Dendritic cell treated with granulocyte-macrophage colony-stimulating factor and Interleukin-4, amounts not matched to agents 40 ng/mL and 50 ng/mL, for 4 days (primary cell): ENCODE results near the gene SLC25A29.

Experiments used
- H3K27ac Mint-ChIP-seq: one replicate; pipeline ENCODE4 v1.8.0; 2022; ENCODE audit warnings: mild to moderate bottlenecking, mixed read lengths
- H3K27me3 Mint-ChIP-seq: one replicate; pipeline ENCODE4 v1.8.0; 2022; ENCODE audit warnings: mild to moderate bottlenecking, mixed read lengths
- H3K36me3 Mint-ChIP-seq: one replicate; pipeline ENCODE4 v1.8.0; 2022; ENCODE audit warnings: low read depth, mixed read lengths
- H3K4me1 Mint-ChIP-seq: one replicate; pipeline ENCODE4 v1.8.0; 2022; ENCODE audit warnings: low read depth, mixed read lengths
- H3K4me3 Mint-ChIP-seq: one replicate; pipeline ENCODE4 v1.8.0; 2022; ENCODE audit warnings: mild to moderate bottlenecking, moderate library complexity, mixed read lengths
- H3K9me3 Mint-ChIP-seq: one replicate; pipeline ENCODE4 v1.8.0; 2022; ENCODE audit warnings: mixed read lengths
- intact Hi-C: fragments of 100-400 bp; cut with micrococcal nuclease; formaldehyde crosslinking; loops from one replicate; pipeline ENCODE4 v1.15.0; 2022

SLC25A29 gene

DNA sequence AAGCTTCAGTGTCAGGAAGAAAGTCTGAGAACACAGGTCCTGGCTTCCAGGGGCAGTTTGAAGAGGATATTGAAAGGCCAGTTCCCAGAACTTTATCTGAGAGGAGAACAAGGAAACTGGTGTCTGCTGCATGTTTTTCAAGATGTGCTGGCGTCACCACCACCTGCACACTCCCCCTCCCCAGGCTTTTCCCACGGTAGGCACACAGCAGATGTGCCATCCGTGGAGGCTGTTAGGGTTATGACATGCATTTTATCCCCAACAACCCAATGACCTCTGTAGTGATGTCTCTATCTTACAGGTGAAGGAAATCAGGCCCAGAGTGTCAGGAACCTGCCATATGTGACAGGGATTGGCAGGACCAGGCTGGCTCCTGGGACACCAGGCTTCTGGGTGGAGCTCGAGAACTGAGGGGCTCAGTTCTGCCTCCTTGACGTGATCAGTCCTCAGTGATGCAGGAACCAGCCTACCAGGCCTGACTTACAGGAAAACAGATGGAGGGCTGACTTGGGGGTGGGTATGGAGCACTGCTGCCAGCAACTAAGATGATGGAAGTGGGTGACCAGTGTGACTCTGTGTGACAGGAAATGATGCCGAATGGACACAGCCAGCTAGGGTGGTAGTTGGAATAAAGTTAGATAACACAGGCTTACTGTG is 33.6 kb upstream of the SLC25A29 start:
- Mint-ChIP-seq H3K4me3 (peak overlapping the region; percentile 14), H3K36me3 (peaks cover 98% of the 10 kb centered on the region), H3K27ac (peak overlapping the region; percentile 96), H3K27me3 (no peaks in the 10 kb centered on the region), H3K9me3 (no peaks in the 10 kb centered on the region), H3K4me1 (peaks cover 53% of the 10 kb centered on the region)
- intact Hi-C loops: loop anchor here (5.0 kb wide), 1 partner anchor 33 kb away; the partner anchor contains the start of gene SLC25A29

DNA sequence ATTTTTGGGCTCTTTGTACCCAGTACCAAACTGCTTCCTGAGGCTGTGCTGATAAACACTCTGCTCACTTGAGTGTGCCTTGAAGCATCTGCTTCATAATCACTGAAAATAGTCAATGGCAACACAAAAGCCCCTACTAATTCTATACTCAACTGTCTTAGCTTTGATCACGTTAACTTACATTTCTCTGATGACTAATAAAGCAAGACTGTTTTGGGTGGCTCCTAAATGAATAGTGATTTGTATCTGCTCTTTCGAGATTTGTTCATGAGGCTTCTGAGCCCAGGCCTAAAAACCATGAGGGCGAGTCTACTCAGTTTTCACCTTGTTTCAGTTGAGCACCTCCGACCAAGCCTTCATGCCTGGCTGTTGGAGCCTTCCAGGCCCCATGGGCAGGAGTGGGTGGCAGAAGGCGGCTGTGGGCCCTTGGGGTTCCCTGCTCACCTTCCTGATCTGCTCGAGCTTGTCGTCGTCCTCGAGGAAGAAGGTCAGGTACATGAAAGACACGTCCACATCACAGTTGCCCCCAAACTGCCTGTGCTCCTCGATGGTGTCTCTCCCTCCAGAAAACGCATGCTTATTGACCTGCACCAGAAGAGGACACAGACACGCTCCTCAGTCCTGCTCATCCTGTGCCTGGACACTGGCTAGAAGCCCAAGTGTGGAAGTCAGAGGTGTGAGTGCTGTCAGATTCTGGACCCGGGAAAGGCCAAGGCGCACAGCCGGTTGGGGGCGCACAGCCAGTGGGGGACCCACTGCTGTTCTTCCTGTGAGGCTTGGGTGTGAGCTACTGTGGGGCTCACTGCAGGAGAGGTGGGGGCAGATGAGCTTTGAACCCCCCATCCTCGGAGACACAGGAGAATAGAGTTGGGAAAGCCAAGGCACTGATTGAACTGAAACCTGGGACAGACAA is 30.6 kb upstream of the SLC25A29 start:
- Mint-ChIP-seq H3K27ac (no peak overlapping the region), H3K4me1 (peaks cover 30% of the 10 kb centered on the region), H3K4me3 (no peak overlapping the region), H3K27me3 (no peaks in the 10 kb centered on the region), H3K9me3 (no peaks in the 10 kb centered on the region), H3K36me3 (peaks cover 98% of the 10 kb centered on the region)
- intact Hi-C loops: no loop called here

- intact Hi-C loops: no loop called here
- H3K27ac Mint-ChIP-seq: no peak overlapping the region
- no peaks in the 10 kb centered on the region for H3K27me3 Mint-ChIP-seq
- H3K9me3 Mint-ChIP-seq: no peaks in the 10 kb centered on the region
- H3K36me3 Mint-ChIP-seq: peaks cover 89% of the 10 kb centered on the region
- H3K4me1 Mint-ChIP-seq: peaks cover 10% of the 10 kb centered on the region
- no peak overlapping the region for H3K4me3 Mint-ChIP-seq
Observed at GRCh38 chr14:100334904-100335303, 28.7 kb upstream of the SLC25A29 start.

DNA sequence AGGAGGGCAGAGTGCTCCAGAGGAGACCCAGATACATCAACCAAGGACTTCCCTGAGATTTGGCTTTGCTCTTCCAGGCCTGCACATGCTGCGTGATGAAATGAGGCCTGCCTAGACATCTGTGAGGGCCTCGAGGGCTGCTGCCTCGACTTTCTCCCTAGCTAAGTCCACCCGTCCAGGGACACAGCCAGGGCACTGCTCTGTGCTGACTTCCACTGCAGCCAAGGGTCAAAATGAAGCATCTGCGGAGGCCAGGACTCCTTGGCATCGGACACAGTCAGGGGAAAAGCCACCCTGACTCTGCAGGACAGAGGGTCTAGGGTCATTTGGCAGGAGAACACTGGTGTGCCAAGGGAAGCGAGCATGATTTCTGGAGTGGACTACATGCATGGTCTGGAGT is 27.6 kb upstream of the SLC25A29 start:
- no peak overlapping the region for H3K27ac Mint-ChIP-seq
- H3K4me1 Mint-ChIP-seq: no peaks in the 10 kb centered on the region
- H3K27me3 Mint-ChIP-seq: no peaks in the 10 kb centered on the region
- intact Hi-C loops: no loop called here
- no peak overlapping the region for H3K4me3 Mint-ChIP-seq
- peaks cover 79% of the 10 kb centered on the region for H3K36me3 Mint-ChIP-seq
- H3K9me3 Mint-ChIP-seq: no peaks in the 10 kb centered on the region

DNA sequence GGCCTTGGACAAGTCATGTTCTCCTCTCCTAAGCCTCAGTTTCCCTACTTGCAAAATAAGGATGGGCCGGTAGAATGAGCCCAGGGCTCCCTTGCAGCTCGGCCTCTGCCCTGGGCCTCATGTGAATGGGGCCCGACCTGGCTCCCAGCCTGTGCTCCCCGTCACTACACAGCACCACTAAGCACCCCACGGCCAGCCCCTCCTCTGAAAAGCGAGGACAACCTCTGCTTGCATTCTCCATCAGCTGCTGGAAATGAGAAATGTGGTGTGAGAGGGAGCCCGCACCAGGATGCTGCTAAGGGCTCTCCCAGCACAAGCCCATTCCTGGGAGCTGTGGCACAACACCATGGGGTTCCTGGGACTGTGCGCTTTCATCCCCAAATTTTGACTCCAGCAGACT is 27.1 kb upstream of the SLC25A29 start:
- no peaks in the 10 kb centered on the region for H3K27me3 Mint-ChIP-seq
- intact Hi-C loops: no loop called here
- H3K27ac Mint-ChIP-seq: no peak overlapping the region

GRCh38 chr14:100332797-100333196 is 26.6 kb upstream of the SLC25A29 start:
- H3K36me3 Mint-ChIP-seq: peaks cover 68% of the 10 kb centered on the region

More for the DNA sequence above, 27.1 kb upstream of the SLC25A29 start:
- no peak overlapping the region for H3K4me3 Mint-ChIP-seq
- H3K9me3 Mint-ChIP-seq: no peaks in the 10 kb centered on the region
- peaks cover 73% of the 10 kb centered on the region for H3K36me3 Mint-ChIP-seq
- no peaks in the 10 kb centered on the region for H3K4me1 Mint-ChIP-seq

DNA sequence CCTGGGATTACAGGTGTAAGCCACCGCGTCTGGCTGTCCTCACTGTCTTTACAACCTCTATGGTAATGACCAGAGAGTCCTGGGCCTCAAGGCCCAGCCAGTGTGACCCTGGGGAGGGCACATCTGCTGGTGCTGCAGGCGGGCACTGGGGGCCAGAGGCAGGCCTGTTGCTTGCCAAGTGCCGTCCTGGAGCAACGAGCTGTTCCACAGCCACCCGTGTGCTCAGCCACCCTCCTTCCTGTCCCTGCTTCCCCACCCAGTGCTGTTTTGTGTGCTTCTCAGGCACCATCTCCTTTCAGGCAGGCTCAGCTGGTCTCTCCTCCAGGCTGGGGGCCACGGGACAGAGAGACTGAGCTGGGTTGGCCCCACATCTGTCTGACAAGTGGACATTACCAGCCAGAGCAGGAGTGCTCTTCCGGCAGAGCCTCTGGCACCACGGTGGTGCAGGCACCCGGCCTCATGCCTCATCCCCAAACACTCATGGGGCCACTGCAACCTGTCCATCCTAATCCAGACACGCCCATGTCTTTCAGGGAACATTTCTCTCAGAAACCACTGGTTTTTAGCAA is 25.9 kb upstream of the SLC25A29 start:
- no peak overlapping the region for H3K4me3 Mint-ChIP-seq
- no peaks in the 10 kb centered on the region for H3K27me3 Mint-ChIP-seq
- H3K4me1 Mint-ChIP-seq: no peaks in the 10 kb centered on the region
- H3K36me3 Mint-ChIP-seq: peaks cover 62% of the 10 kb centered on the region
- peak overlapping the region; percentile 45 for H3K27ac Mint-ChIP-seq
- intact Hi-C loops: no loop called here
- H3K9me3 Mint-ChIP-seq: no peaks in the 10 kb centered on the region

More at GRCh38 chr14:100332797-100333196, 26.6 kb upstream of the SLC25A29 start:
- Mint-ChIP-seq H3K4me3 (no peak overlapping the region), H3K4me1 (no peaks in the 10 kb centered on the region), H3K27ac (no peak overlapping the region), H3K27me3 (no peaks in the 10 kb centered on the region), H3K9me3 (no peaks in the 10 kb centered on the region)
- intact Hi-C loops: no loop called here

GRCh38 chr14:100330388-100330931 is 24.2 kb upstream of the SLC25A29 start:
- H3K4me1 Mint-ChIP-seq: peaks cover 6% of the 10 kb centered on the region
- H3K36me3 Mint-ChIP-seq: peaks cover 45% of the 10 kb centered on the region
- intact Hi-C loops: no loop called here
- H3K27me3 Mint-ChIP-seq: peaks cover 2% of the 10 kb centered on the region
- H3K9me3 Mint-ChIP-seq: no peaks in the 10 kb centered on the region
- no peak overlapping the region for H3K4me3 Mint-ChIP-seq
- no peak overlapping the region for H3K27ac Mint-ChIP-seq

DNA sequence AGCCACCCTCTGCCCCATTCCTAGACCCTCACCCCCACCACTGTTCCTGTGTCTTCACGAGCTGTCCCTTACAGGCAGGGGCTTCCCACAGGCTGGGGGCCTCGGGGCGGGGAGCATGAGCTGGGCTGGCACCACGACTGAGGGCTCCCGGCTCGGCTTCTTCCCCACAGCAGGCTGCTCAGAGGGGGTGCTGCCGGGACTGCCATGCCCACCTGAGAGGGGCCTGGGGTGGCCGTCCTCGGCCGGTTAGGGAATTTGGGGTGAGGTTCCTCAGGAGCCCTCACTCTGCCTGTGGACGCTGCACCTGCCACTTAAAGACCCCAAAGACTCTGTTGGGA is 23.7 kb upstream of the SLC25A29 start:
- no peak overlapping the region for H3K4me3 Mint-ChIP-seq
- H3K27ac Mint-ChIP-seq: no peak overlapping the region
- H3K4me1 Mint-ChIP-seq: peaks cover 11% of the 10 kb centered on the region
- peaks cover 2% of the 10 kb centered on the region for H3K27me3 Mint-ChIP-seq
- intact Hi-C loops: no loop called here
- H3K9me3 Mint-ChIP-seq: no peaks in the 10 kb centered on the region
- H3K36me3 Mint-ChIP-seq: peaks cover 40% of the 10 kb centered on the region

DNA sequence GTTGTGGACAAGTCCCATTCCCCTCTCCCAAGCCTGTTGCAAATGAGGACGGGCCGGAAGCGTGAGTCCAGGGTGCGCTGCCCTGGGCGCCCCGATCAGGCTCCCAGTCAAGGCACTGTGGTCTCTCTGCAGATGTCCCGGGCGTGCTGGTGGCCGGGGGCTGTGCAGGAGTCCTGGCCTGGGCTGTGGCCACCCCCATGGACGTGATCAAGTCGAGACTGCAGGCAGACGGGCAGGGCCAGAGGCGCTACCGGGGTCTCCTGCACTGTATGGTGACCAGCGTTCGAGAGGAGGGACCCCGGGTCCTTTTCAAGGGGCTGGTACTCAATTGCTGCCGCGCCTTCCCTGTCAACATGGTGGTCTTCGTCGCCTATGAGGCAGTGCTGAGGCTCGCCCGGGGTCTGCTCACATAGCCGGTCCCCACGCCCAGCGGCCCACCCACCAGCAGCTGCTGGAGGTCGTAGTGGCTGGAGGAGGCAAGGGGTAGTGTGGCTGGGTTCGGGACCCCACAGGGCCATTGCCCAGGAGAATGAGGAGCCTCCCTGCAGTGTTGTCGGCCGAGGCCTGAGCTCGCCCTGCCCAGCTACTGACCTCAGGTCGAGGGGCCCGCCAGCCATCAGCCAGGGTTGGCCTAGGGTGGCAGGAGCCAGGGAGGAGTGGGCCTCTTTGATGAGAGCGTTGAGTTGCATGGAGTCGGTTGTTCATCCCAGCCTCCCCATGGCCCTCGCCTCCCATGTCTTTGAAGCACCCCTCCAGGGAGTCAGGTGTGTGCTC is 23.2 kb upstream of the SLC25A29 start:
- Mint-ChIP-seq H3K4me1 (peaks cover 17% of the 10 kb centered on the region), H3K27me3 (peaks cover 2% of the 10 kb centered on the region), H3K36me3 (peaks cover 34% of the 10 kb centered on the region), H3K9me3 (no peaks in the 10 kb centered on the region), H3K4me3 (no peak overlapping the region), H3K27ac (peak overlapping the region; percentile 36)
- intact Hi-C loops: no loop called here

GRCh38 chr14:100328495-100329163 is 22.4 kb upstream of the SLC25A29 start:
- peaks cover 23% of the 10 kb centered on the region for H3K4me1 Mint-ChIP-seq
- intact Hi-C loops: no loop called here
- peaks cover 27% of the 10 kb centered on the region for H3K36me3 Mint-ChIP-seq
- H3K9me3 Mint-ChIP-seq: no peaks in the 10 kb centered on the region
- H3K27me3 Mint-ChIP-seq: peaks cover 2% of the 10 kb centered on the region
- peak overlapping the region; percentile 36 for H3K27ac Mint-ChIP-seq
- H3K4me3 Mint-ChIP-seq: no peak overlapping the region

DNA sequence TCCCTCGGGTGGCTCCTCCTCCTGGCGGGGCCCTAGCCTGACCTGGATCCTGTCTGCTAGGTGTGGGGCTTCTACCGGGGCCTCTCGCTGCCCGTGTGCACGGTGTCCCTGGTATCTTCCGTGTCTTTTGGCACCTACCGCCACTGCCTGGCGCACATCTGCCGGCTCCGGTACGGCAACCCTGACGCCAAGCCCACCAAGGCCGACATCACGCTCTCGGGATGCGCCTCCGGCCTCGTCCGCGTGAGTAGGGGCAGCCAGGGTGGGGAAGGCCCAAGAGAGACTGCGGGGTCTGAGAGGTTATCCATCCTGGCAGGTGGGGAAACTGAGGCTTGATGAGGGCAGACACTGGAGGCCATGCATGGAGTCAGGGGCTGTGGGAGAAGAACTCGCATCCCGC is 20.9 kb upstream of the SLC25A29 start:
- Mint-ChIP-seq H3K4me3 (no peak overlapping the region), H3K27ac (peak overlapping the region; percentile 37), H3K4me1 (peaks cover 24% of the 10 kb centered on the region), H3K9me3 (no peaks in the 10 kb centered on the region), H3K27me3 (peaks cover 6% of the 10 kb centered on the region), H3K36me3 (peaks cover 12% of the 10 kb centered on the region)
- intact Hi-C loops: no loop called here

DNA sequence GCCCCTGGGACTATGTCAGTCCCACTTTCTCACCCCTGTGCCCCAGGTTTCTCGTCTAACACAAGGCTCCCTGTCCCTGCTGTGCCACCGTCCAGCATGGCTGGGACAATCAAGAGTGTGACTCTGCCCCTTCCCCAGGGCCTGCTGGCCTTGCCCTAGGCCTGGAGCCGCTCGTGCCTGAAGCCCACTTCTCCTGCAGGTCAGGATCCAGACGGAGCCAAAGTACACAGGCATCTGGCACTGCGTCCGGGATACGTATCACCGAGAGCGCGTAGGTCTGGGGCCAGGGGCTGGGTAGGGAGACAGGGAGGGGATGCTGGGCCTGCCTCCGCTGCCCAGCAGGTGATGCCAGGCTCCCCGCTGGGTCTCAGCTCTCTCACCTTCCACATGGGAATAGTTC is 19.7 kb upstream of the SLC25A29 start:
- intact Hi-C loops: no loop called here
- peaks cover 24% of the 10 kb centered on the region for H3K4me1 Mint-ChIP-seq
- no peak overlapping the region for H3K4me3 Mint-ChIP-seq
- peaks cover 10% of the 10 kb centered on the region for H3K27me3 Mint-ChIP-seq
- H3K27ac Mint-ChIP-seq: peak overlapping the region; percentile 22
- peaks cover 1% of the 10 kb centered on the region for H3K36me3 Mint-ChIP-seq
- H3K9me3 Mint-ChIP-seq: no peaks in the 10 kb centered on the region
